ENCODE results near the gene UPK2. TPM values are rescaled to one million over a fixed set of nuclear protein-coding genes. Genes with fewer than 3 reads are reported as not detected.

UPK2 gene
- total and polyA plus RNA-seq, 4 donors: 0.07 TPM; not detected in 3

GRCh38 chr11:118917481-118918127 is 38.5 kb upstream of the UPK2 start:
- Histone ChIP-seq H3K27me3 (ENCODE audit: control insufficient read depth in 3 of 3, insufficient read depth in 3 of 3, low read length in 2 of 3) (no peaks in the 10 kb centered on the region), H3K27ac (ENCODE audit: low read depth in 1 of 2, low read length in 1 of 2) (peak overlapping the region; percentile 93 to 97), H3K4me3 (no peak overlapping the region), H3K4me1 (ENCODE audit: control insufficient read depth in 5 of 5, insufficient read depth in 5 of 5, low read length in 5 of 5) (peaks cover 20 to 95% (median 71%) of the 10 kb centered on the region in 5 donors), H3K9ac (ENCODE audit: insufficient read depth in 1 of 2, low read length in 2 of 2) (peak overlapping the region in 1 of 2 donors; percentile 26), H3K9me3 (ENCODE audit: control insufficient read depth in 4 of 4, insufficient read depth in 3 of 4, low read length in 3 of 4) (no peaks in the 10 kb centered on the region), H3K36me3 (ENCODE audit: control insufficient read depth in 4 of 4, insufficient read depth in 4 of 4, low read length in 4 of 4) (peaks cover 0 to 6% (median 0%) of the 10 kb centered on the region in 4 donors)
- peak; percentile 2 for ATAC-seq (ENCODE audit: insufficient read depth, low FRiP score)
- TF ChIP-seq CTCF (IDR thresholded peaks at IDR 0.05; ENCODE audit: control extremely low read depth, extremely low read depth): no peak
- 6 to 10% methylated on average over 13 of the region's 13 CpGs for whole genome bisulfite sequencing, 2 donors
- DNase-seq: peak in 2 of 3 donors; percentile 64 to 68

GRCh38 chr11:118918128-118918685 is 37.9 kb upstream of the UPK2 start:
- Histone ChIP-seq H3K4me3 (no peak overlapping the region), H3K4me1 (ENCODE audit: control insufficient read depth in 5 of 5, insufficient read depth in 5 of 5, low read length in 5 of 5) (peaks cover 18 to 95% (median 68%) of the 10 kb centered on the region in 5 donors), H3K9ac (ENCODE audit: insufficient read depth in 1 of 2, low read length in 2 of 2) (peak overlapping the region in 1 of 2 donors; percentile 42), H3K27ac (ENCODE audit: low read depth in 1 of 2, low read length in 1 of 2) (peak overlapping the region; percentile 93 to 97), H3K27me3 (ENCODE audit: control insufficient read depth in 3 of 3, insufficient read depth in 3 of 3, low read length in 2 of 3) (no peaks in the 10 kb centered on the region), H3K9me3 (ENCODE audit: control insufficient read depth in 4 of 4, insufficient read depth in 3 of 4, low read length in 3 of 4) (no peaks in the 10 kb centered on the region), H3K36me3 (ENCODE audit: control insufficient read depth in 4 of 4, insufficient read depth in 4 of 4, low read length in 4 of 4) (peaks cover 0 to 7% (median 0%) of the 10 kb centered on the region in 4 donors)
- WGBS, 2 donors: 11 to 48% methylated on average over 14 of the region's 14 CpGs
- TF ChIP-seq CTCF (IDR thresholded peaks at IDR 0.05; ENCODE audit: control extremely low read depth, extremely low read depth): no peak
- DNase-seq: peak; percentile 88 to 92 (median 92)
- ATAC-seq (ENCODE audit: insufficient read depth, low FRiP score): peak; percentile 12

GRCh38 chr11:118918686-118919280 is 37.3 kb upstream of the UPK2 start:
- Histone ChIP-seq H3K27me3 (ENCODE audit: control insufficient read depth in 3 of 3, insufficient read depth in 3 of 3, low read length in 2 of 3) (no peaks in the 10 kb centered on the region), H3K9ac (ENCODE audit: insufficient read depth in 1 of 2, low read length in 2 of 2) (peak overlapping the region in 1 of 2 donors; percentile 86), H3K36me3 (ENCODE audit: control insufficient read depth in 4 of 4, insufficient read depth in 4 of 4, low read length in 4 of 4) (peaks cover 0 to 7% (median 0%) of the 10 kb centered on the region in 4 donors), H3K4me3 (no peak overlapping the region), H3K4me1 (ENCODE audit: control insufficient read depth in 5 of 5, insufficient read depth in 5 of 5, low read length in 5 of 5) (peaks cover 12 to 97% (median 70%) of the 10 kb centered on the region in 5 donors), H3K9me3 (ENCODE audit: control insufficient read depth in 4 of 4, insufficient read depth in 3 of 4, low read length in 3 of 4) (no peaks in the 10 kb centered on the region), H3K27ac (ENCODE audit: low read depth in 1 of 2, low read length in 1 of 2) (peak overlapping the region; percentile 93 to 97)
- no peak for TF ChIP-seq CTCF (IDR thresholded peaks at IDR 0.05; ENCODE audit: control extremely low read depth, extremely low read depth)
- ATAC-seq (ENCODE audit: insufficient read depth, low FRiP score) (no peak), DNase-seq (peak; percentile 68 to 74 (median 73))
- 13 to 31% methylated on average over 10 to 12 of the region's 13 CpGs for WGBS, 2 donors
